Neural progenitor cell (in vitro differentiated cells): ENCODE results near the gene RTN4R.

Experiments used
- EZH2 ChIP-seq: fragments of 200-600 bp; sonication (generic); IDR thresholded peaks from 2 replicates; pipeline ENCODE4 v1.6.1; 2017; ENCODE audit warnings: antibody characterized with exemption, mild to moderate bottlenecking, moderate library complexity
- EZH2phosphoT487 ChIP-seq: fragments of 200-600 bp; sonication (generic); IDR thresholded peaks from 2 replicates; pipeline ENCODE4 v1.6.1; 2017; ENCODE audit warnings: antibody characterized with exemption
- TF ChIP-seq, protein P1 (sequence below): fragments of 200-600 bp; sonication (generic); IDR thresholded peaks from 2 replicates; pipeline ENCODE4 v1.5.1; 2017; ENCODE audit warnings: antibody characterized with exemption, mild to moderate bottlenecking

DNA sequence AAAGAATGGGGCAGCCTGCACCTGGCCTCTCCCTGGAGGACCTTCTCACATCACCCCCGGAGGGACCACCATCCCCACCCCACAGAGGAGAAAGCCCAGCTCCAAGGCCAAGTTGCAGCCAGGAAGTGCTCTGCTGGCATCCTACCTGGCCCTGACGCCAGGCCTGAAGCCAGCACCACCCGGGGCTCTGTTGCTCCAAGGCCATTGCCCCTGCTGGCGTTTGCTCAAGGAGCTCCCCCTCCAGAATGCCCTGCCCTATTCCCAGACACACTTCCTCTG is 10.2 kb downstream of the RTN4R start:
- TF ChIP-seq, protein P1, sequence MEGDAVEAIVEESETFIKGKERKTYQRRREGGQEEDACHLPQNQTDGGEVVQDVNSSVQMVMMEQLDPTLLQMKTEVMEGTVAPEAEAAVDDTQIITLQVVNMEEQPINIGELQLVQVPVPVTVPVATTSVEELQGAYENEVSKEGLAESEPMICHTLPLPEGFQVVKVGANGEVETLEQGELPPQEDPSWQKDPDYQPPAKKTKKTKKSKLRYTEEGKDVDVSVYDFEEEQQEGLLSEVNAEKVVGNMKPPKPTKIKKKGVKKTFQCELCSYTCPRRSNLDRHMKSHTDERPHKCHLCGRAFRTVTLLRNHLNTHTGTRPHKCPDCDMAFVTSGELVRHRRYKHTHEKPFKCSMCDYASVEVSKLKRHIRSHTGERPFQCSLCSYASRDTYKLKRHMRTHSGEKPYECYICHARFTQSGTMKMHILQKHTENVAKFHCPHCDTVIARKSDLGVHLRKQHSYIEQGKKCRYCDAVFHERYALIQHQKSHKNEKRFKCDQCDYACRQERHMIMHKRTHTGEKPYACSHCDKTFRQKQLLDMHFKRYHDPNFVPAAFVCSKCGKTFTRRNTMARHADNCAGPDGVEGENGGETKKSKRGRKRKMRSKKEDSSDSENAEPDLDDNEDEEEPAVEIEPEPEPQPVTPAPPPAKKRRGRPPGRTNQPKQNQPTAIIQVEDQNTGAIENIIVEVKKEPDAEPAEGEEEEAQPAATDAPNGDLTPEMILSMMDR = no peak
- TF ChIP-seq EZH2 = no peak
- TF ChIP-seq EZH2phosphoT487 = no peak
